HG03575 (cell line): ENCODE data around the gene MTR.
"Not testable (repeated sequence)": the region's sequence is repeated elsewhere in the genome, so short reads cannot be mapped to it uniquely, and the experiment has no call there.

Experiments used
- ATAC-seq: cut with Tn5 transposase; IDR thresholded peaks from one replicate; pipeline ENCODE4 v1.9.1; 2021; ENCODE audit not compliant: unreplicated experiment, insufficient number of reproducible peaks, low FRiP score; ENCODE audit errors: extremely low read depth

The MTR gene

DNA sequence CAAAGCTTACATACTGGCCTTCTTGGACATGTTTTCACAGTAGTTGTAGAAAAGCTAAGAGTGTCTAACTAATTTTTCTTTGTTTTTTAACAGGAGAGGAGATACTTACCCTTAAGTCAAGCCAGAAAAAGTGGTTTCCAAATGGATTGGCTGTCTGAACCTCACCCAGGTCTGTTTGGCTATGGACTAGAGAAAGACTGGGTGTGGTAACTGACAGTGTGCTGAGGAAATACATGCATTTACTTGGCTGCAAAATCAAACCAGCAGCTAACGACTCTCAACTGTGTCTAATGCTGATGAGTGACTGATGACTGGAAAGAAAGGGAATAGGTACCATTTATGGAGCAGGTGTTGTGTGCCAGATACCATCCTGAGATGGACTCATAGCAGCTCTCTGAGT, 91.1 kb downstream of the MTR start:
- no peak for ATAC-seq

GRCh38 chr1:236887081-236887480, 92.0 kb downstream of the MTR start:
- ATAC-seq: no peak

DNA sequence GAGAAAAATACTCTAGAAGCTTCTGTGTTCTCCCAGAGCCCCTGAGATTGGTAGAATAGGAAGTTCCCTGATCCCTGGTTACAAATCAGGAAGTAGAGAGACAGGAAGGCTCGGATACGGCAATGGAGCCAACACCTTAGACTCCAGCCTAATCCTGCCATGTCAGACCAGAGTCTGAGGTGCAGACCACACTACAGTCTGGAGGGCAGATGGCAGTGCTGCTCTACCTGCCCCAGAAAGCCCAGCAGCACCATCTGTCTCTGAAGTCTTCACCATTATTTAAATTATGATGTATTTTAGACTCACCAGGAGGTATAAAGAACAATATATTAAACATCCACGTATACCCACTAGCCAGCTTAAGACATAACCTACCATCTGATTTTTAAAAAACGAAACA, 93.0 kb downstream of the MTR start:
- ATAC-seq: no peak

DNA sequence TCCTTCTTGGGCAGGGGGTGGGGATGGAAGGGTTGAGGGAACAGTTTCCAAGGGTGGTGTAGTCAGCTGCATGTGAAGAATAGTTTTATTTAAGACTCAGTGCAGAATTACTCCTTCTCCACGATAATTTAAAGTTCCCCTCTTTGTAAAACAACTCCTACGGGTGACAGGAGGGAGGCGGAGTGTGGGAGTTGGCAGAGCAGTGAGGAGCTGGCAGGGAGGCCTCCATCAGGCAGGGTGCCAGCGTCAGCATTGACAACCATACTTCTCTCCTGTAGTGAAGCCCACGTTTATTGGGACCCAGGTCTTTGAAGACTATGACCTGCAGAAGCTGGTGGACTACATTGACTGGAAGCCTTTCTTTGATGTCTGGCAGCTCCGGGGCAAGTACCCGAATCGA, 93.8 kb downstream of the MTR start:
- no peak for ATAC-seq

DNA sequence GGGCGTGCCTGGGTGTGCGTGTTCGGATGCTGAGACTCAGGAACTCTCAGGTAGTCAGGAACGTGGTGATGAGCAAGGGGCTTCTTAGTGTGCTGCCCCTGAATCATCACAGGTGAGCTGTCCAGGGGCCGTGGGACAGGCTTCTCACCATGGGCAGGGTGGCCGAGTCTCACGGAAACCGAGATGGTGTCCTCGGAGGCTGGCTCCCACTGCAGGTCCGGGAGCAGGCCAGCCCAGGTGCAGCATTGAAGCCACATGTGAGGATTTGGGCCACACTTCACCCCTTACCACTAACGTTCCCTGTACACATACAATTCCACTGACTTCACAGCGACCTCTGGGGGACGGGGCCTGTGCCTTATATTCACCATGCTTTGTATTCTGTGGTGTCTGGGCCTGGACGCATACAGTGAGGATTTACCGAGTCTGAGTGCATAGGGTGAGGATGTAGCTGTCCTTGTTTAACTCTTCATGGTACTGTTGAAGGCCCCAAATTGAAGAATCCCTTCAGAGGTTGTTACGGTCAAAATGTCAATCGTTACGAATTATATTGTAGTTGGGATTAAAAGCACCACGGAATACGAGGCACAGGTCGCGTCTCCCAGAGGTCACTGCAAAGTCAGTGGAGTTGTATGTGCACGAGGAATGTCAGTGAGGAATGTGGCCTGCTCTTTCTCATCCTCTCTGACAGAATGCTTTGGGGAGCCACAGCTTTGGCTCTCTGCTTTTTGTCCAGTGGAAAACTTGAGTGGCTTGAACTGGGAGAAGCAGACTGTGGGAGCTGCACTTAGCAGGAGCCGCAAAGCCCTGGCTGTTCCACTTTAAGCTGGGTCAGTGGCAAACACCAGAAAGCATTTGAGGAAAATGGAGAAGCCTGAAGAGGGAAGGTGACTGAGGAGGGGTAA, 95.3 kb downstream of the MTR start:
- no peak for ATAC-seq

DNA sequence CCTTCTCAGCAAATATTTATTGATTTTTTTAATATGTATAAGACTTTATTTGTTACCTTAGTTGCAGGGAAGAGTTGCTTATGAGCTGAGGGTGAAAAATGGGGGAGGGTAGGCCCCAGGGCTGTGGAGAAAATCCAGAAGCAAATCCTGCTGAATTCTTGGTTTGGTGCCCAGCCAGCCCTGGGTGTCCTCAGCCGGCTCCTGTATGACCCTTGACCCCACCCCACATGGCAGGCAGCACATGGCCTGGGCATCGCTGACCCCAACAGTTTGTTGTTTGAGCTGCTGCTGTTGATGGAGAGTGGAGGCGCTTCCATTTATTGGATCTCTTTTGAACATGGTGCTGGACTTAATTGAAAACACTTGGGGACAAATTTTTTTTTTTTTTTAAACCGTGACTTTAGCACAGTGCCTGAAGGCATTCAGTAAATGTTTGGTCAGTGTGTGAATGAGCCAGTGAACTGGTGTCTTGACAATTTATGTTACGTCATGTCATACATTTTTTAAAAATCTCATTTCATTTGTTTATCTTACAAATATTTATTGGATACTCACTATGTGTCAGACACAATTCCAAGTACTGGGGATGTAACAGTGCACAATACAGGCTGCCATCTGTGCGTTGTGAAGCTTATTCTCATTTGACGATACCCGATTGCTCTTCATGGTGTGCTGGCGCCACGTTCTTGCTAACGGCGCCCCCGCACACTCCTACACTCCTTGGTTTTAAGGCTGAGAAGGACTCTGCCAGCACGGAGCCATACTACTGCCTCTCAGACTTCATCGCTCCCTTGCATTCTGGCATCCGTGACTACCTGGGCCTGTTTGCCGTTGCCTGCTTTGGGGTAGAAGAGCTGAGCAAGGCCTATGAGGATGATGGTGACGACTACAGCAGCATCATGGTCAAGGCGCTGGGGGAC, 98.8 kb downstream of the MTR start:
- no peak for ATAC-seq

- no peak for ATAC-seq
Measured at GRCh38 chr1:236895665-236896387, 100.7 kb downstream of the MTR start.

GRCh38 chr1:236896716-236897115, 101.6 kb downstream of the MTR start:
- ATAC-seq: no peak

DNA sequence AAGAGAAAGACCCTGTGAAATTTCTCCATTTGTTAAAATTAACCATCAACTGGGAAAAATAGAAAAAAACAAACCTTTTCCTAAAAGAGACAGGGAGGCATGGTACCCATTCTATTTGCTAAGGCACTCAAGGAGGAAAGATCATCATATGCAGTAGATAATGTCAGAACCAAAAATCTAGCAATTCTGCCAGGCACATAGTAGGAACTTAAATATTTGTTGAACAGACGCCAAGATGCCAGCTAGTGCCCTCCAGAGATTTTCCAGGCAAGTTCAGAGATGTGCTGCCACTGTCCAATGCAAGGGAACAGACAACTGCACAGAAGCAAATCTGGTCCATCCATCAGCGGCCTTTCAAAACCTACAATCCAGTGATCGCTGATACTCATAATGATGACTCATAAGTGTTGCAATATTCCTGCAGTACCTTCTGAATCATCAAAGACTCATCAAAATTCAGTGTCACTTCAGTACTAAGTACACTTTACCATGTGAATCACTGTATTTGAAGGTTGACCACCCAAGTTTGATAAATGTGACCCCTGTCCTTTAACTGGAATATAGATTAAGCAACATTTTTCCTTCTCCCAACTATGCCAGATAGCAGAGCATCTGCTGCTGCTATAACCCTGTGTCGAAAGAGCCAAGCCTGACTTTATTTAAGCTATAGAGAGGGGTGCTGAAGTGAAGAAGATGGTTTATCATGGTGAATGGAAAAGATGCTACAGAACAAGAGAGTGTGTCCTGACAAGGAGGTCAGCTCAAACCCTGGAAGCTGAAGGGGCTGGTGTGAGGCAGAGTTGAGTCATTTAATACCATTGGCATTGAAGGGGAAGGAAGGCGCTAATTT, 110.0 kb downstream of the MTR start:
- no peak for ATAC-seq

- no peak for ATAC-seq
Measured at GRCh38 chr1:236907205-236907604, 112.1 kb downstream of the MTR start.

- ATAC-seq: no peak
Measured at GRCh38 chr1:236908669-236909068, 113.6 kb downstream of the MTR start.

- not testable (repeated sequence) for ATAC-seq
Measured at GRCh38 chr1:236911047-236911446, 116.0 kb downstream of the MTR start.

GRCh38 chr1:236913371-236914037, 118.4 kb downstream of the MTR start:
- ATAC-seq: no peak

- ATAC-seq: no peak
Measured at GRCh38 chr1:236914375-236914774, 119.3 kb downstream of the MTR start.

GRCh38 chr1:236916131-236916800, 121.2 kb downstream of the MTR start:
- no peak for ATAC-seq

GRCh38 chr1:236917448-236917847, 122.4 kb downstream of the MTR start:
- ATAC-seq: no peak

DNA sequence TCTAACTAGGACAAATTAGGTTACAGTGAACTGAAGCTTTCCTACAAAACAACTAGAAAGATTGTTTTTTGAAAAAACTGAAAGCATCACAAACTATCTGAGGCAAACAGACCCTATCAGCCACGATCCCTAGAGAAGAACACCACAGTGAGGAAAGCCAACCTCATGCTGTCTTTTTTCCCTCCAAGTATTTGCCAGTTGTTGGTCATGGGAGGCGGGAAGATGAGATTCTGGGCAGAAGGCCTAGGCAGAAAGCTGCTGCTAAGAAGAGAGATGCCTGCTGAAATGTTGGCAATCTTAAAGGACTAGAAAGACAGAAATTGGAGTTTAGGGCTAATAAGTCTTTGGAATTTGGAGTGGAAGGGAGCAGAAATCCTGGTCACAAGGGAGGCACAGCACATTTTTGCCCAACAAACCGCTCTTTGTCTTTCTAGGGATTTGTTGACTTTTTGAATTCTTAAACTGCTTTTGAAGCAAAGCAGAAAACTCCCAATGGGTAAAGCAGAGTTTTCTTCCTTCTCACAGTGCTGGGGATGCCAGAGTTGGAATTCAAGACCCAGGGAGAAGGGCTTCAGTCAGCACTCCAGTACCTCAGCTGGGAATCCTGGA, 125.3 kb downstream of the MTR start:
- ATAC-seq: no peak
